ENCODE measurements around the gene CD300A. TPM values are rescaled to one million over a fixed set of nuclear protein-coding genes. Genes with fewer than 3 reads are reported as not detected.

The CD300A gene
- total RNA-seq, 1 donor from 2014 or later: 0.71 TPM

- Mint-ChIP-seq H3K36me3 (ENCODE audit: low read depth) (no peaks in the 10 kb centered on the region), H3K4me1 (peaks cover 17% of the 10 kb centered on the region), H3K9me3 (no peaks in the 10 kb centered on the region), H3K4me3 (no peak overlapping the region), H3K27me3 (peaks cover 6% of the 10 kb centered on the region), H3K27ac (no peak overlapping the region)
- no peak for TF ChIP-seq CTCF (IDR thresholded peaks at IDR 0.05)
- DNase-seq: no peak
- intact Hi-C loops (cut with micrococcal nuclease): no loop called here
- ChIA-PET POLR2A (no interaction called here), CTCF (no interaction called here)
- ATAC-seq (ENCODE audit: low read depth): no peak
Measured at GRCh38 chr17:74525781-74526288, 59.4 kb downstream of the CD300A start.

GRCh38 chr17:74526681-74527080, 60.2 kb downstream of the CD300A start:
- intact Hi-C loops (cut with micrococcal nuclease): no loop called here
- POLR2A ChIA-PET: no interaction called here
- Mint-ChIP-seq H3K36me3 (ENCODE audit: low read depth) (no peaks in the 10 kb centered on the region), H3K4me1 (peaks cover 20% of the 10 kb centered on the region), H3K27me3 (peaks cover 3% of the 10 kb centered on the region), H3K9me3 (no peaks in the 10 kb centered on the region), H3K27ac (no peak overlapping the region), H3K4me3 (no peak overlapping the region)
- no peak for TF ChIP-seq CTCF (IDR thresholded peaks at IDR 0.05)
- CTCF ChIA-PET: no interaction called here
- no peak for DNase-seq
- no peak for ATAC-seq (ENCODE audit: low read depth)

GRCh38 chr17:74527081-74527480, 60.6 kb downstream of the CD300A start:
- Mint-ChIP-seq H3K4me1 (peaks cover 23% of the 10 kb centered on the region), H3K36me3 (ENCODE audit: low read depth) (no peaks in the 10 kb centered on the region), H3K27me3 (peaks cover 3% of the 10 kb centered on the region), H3K27ac (no peak overlapping the region), H3K9me3 (no peaks in the 10 kb centered on the region), H3K4me3 (no peak overlapping the region)
- no peak for TF ChIP-seq CTCF (IDR thresholded peaks at IDR 0.05)
- intact Hi-C loops (cut with micrococcal nuclease): no loop called here
- no peak for ATAC-seq (ENCODE audit: low read depth)
- POLR2A ChIA-PET: no interaction called here
- DNase-seq: no peak
- CTCF ChIA-PET: no interaction called here

GRCh38 chr17:74527756-74528155, 61.3 kb downstream of the CD300A start:
- POLR2A ChIA-PET: no interaction called here
- H3K27me3 Mint-ChIP-seq: peaks cover 3% of the 10 kb centered on the region

More at GRCh38 chr17:74527756-74528155, 61.3 kb downstream of the CD300A start:
- Mint-ChIP-seq H3K9me3 (no peaks in the 10 kb centered on the region), H3K4me3 (no peak overlapping the region), H3K36me3 (ENCODE audit: low read depth) (no peaks in the 10 kb centered on the region), H3K4me1 (peaks cover 29% of the 10 kb centered on the region), H3K27ac (peak overlapping the region; percentile 27)
- ATAC-seq (ENCODE audit: low read depth): no peak
- no peak for TF ChIP-seq CTCF (IDR thresholded peaks at IDR 0.05)
- CTCF ChIA-PET: interaction anchor here (0.8 to 5.7 kb wide), 2 partner anchors 149 to 159 kb away, joined by 5 to 40 read pairs; partner anchors contain the start of gene GPR142
- no peak for DNase-seq
- intact Hi-C loops (cut with micrococcal nuclease): loop anchor here (1.0 kb wide), 1 partner anchor 15 kb away; no protein-coding TSS in a partner anchor
